Activated CD8-positive, alpha-beta memory T cell treated with anti-CD3 and anti-CD28 coated beads for 24 hours (primary cell): ENCODE data around the gene ZNF724.

Experiments
- DNase-seq: peaks from one replicate; pipeline ENCODE4 v3.0.0-alpha.2; 2020

Gene ZNF724

DNA sequence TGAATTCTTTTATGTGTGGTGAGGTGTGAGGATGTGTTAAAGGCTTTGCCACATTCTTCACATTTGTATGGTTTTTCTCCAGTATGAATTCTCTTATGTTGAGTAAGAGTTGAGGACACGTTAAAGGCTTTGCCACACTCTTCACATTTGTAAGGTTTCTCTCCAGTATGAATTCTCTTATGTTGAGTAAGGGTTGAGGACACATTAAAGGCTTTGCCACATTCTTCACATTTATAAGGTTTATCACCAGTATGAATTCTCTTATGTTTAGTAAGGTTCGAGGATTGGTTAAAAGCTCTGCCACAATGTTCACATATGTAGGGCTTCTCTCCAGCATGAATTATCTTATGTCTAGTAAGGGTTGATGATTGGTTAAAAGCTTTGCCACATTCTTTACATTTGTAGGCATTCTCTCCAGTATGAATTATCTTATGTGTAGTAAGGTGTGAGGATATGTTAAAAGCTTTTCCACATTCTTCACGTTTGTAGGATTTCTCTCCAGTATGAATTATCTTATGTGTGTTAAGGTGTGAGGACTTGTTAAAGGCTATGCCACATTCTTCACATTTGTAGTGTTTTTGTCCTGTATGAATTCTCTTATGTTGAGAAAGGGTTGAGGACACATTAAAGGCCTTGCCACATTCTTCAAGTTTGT lies 27.1 kb downstream of the ZNF724 start:
- DNase-seq: no peak

DNA sequence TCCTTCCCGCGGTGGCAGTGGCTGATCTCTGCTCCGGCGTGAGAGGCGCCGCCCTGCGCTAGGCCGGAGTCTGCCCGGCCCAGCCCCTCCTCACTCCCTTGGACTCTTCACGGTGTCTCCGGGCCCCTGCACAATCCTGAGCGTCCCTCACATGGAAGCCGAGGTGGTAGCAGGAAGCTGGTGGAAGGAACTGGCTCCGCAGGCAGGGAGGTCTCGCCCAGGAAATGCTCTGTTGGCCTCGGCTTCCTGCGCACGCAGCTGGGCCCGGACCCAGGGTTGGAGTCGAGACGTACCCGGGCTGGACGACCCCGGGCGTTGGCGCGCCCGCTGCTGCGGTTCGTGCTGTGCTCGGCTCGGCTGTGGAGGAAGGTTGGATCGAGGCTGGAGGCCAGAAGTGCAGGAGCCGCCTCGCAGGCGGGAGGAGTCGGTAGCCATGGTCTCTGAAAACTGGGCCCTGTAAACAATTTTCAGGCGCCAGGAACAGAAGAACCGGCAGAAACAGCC lies 46.3 kb downstream of the ZNF724 start:
- DNase-seq: no peak

DNA sequence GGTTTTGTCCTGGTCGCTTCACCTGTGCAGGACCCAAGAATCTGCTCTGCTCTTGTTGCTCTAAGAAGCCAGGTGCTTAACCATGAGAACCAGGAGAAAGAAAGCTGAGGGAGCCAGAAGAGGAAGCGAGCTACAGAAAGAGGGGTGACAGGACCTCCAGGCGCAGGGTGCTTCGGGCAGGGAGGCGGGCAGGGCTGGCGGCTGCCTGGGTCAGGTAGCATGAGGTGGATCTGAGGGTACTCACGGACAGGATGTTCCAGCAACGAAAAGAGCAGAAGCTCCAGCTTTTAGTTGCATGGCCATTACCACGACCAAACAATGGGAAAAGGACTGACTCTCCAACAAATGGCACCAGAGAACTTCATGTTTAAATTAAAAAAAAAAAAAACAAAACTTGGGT lies 59.9 kb downstream of the ZNF724 start:
- DNase-seq: no peak

DNA sequence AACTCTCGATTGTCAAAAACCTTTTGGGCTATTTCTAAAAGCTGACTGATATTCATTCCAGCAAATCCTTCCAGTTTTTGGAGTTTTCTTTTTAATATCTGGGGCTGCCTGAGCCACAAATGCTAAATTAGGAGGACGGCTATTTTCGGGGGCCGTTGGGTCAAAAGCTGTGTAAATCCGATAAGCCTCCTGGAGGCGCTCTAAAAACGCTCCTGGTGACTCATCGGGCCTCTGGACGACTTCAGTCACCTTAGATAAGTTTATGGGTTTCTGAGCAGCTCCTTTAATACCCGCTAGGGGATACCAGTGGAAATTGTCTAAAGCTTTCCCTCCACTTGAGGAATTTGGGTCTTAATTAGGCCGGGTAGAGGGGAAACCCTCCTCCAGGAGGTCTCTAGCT lies 66.9 kb downstream of the ZNF724 start:
- no peak for DNase-seq
